Keratinocyte (primary cell): ENCODE measurements around the gene RAE1. TPM values are rescaled to one million over a fixed set of nuclear protein-coding genes. Genes with fewer than 3 reads are reported as not detected.

ENCODE experiments used
- DNase-seq: peaks from one replicate; pipeline ENCODE4 v3.0.0-alpha.2; 2011; ENCODE audit warnings: low read depth, missing footprints, low spot score
- FAIRE-seq: peaks from 2 replicates; lab custom pipeline; 2011; peaks lifted over from hg19 to GRCh38; lab: Jason Lieb, UNC
- H2AFZ ChIP-seq: 2 replicates; pipeline ENCODE4 v1.6.0; 2012; ENCODE audit warnings: low read length, control low read depth, inconsistent platforms; ENCODE audit not compliant: control insufficient read depth
- H3K27ac ChIP-seq: 2 replicates; pipeline ENCODE4 v1.5.1; 2011; ENCODE audit warnings: low read length; ENCODE audit not compliant: control insufficient read depth, insufficient read depth
- H3K27me3 ChIP-seq: 3 replicates; pipeline ENCODE4 v1.6.0; 2011; ENCODE audit warnings: low read length; ENCODE audit not compliant: control insufficient read depth, insufficient read depth; ENCODE audit errors: extremely low read depth
- H3K36me3 ChIP-seq, 2 experiments: 2 replicates in 1 of 2; 3 replicates in 1 of 2; pipeline ENCODE4 v1.5.1; 2011; ENCODE audit warnings: low read length in 2 of 2, mild to moderate bottlenecking in 1 of 2; ENCODE audit not compliant: control insufficient read depth in 2 of 2, insufficient read depth in 2 of 2; ENCODE audit errors: extremely low read depth in 1 of 2
- H3K4me1 ChIP-seq: 3 replicates; pipeline ENCODE4 v1.5.1; 2011; ENCODE audit warnings: low read length; ENCODE audit not compliant: control insufficient read depth, insufficient read depth; ENCODE audit errors: extremely low read depth
- H3K4me2 ChIP-seq: 3 replicates; pipeline ENCODE4 v1.6.0; 2011; ENCODE audit warnings: low read depth, low read length; ENCODE audit not compliant: control insufficient read depth, insufficient read depth; ENCODE audit errors: extremely low read depth
- H3K4me3 ChIP-seq, 3 experiments: fragments of 200-600 bp in 1 of 3; sonication (generic) in 1 of 3; 2 replicates in 2 of 3; 3 replicates in 1 of 3; pipeline ENCODE4 v1.5.1; 2011 to 2016; ENCODE audit warnings: low read length in 3 of 3, mild to moderate bottlenecking in 3 of 3, control low read depth in 2 of 3, inconsistent platforms in 1 of 3, low read depth in 1 of 3, mixed read lengths in 1 of 3, mixed run types in 1 of 3, moderate library complexity in 1 of 3; ENCODE audit not compliant: control insufficient read depth in 2 of 3, insufficient read depth in 2 of 3; ENCODE audit errors: extremely low read depth in 1 of 3
- H3K79me2 ChIP-seq: 2 replicates; pipeline ENCODE4 v1.6.0; 2012; ENCODE audit warnings: low read length; ENCODE audit not compliant: control insufficient read depth, insufficient read depth
- H3K9ac ChIP-seq: 3 replicates; pipeline ENCODE4 v1.6.0; 2011; ENCODE audit warnings: low read length; ENCODE audit not compliant: control insufficient read depth, insufficient read depth; ENCODE audit errors: extremely low read depth
- H3K9me1 ChIP-seq: 3 replicates; pipeline ENCODE4 v1.6.0; 2011; ENCODE audit warnings: low read length; ENCODE audit not compliant: control insufficient read depth, insufficient read depth; ENCODE audit errors: extremely low read depth
- H3K9me3 ChIP-seq: 2 replicates; pipeline ENCODE4 v1.5.1; 2012; ENCODE audit warnings: low read depth, low read length; ENCODE audit not compliant: control insufficient read depth
- H4K20me1 ChIP-seq: 3 replicates; pipeline ENCODE4 v1.6.0; 2011; ENCODE audit warnings: low read length; ENCODE audit not compliant: control insufficient read depth, insufficient read depth; ENCODE audit errors: extremely low read depth
- CTCF ChIP-seq, 3 experiments: IDR thresholded peaks in 1 of 3; conservative IDR thresholded peaks in 1 of 3; optimal IDR thresholded peaks in 1 of 3; 2 replicates in 2 of 3; 3 replicates in 1 of 3; pipeline versions ENCODE3 to v1.5.1; 2011; ENCODE audit warnings: low read length in 3 of 3, mild to moderate bottlenecking in 3 of 3, moderate library complexity in 2 of 3, control low read depth in 1 of 3, inconsistent platforms in 1 of 3; ENCODE audit not compliant: insufficient read depth in 2 of 3; ENCODE audit errors: extremely low read depth in 1 of 3
- EZH2 ChIP-seq: IDR thresholded peaks from one replicate; pipeline ENCODE4 v1.6.1; 2012; ENCODE audit warnings: inconsistent platforms, mild to moderate bottlenecking, low read length, moderate library complexity
- dilution Hi-C: fragments of 300-500 bp; cut with MboI; formaldehyde crosslinking; loops from one replicate; pipeline ENCODE4 v1.7.0; 2020; ENCODE audit warnings: low sequenced_read_pairs; ENCODE audit not compliant: extremely low pct_ligation_motif_present
- polyA plus RNA-seq, 5 experiments: library from polyadenylated mRNA; depleted of rRNA in 3 of 5; stranded (reverse) in 3 of 5; stranded (forward) in 1 of 5; unstranded in 1 of 5; fragments of >200 nt; gene quantifications; 1 replicate in 1 of 5; 2 replicates in 3 of 5; 3 replicates in 1 of 5; pipeline versions ENCODE4 v1.2.1 to v1.2.3, GENCODE V29; 2011 to 2012; ENCODE audit warnings: missing spikeins in 2 of 5, low read depth in 1 of 5, low replicate concordance in 1 of 5

The RAE1 gene
- polyA plus RNA-seq, 1 donor (not counting 4 experiments of a cell fraction or from before 2014, with no cell fraction given), result 32.4 TPM

- Histone ChIP-seq H3K4me3 (no peak overlapping the region), H4K20me1 (no peaks in the 10 kb centered on the region), H3K4me1 (peaks cover 21% of the 10 kb centered on the region), H3K9me1 (no peaks in the 10 kb centered on the region), H2AFZ (no peak overlapping the region), H3K36me3 (no peaks in the 10 kb centered on the region), H3K4me2 (no peak overlapping the region), H3K27me3 (no peaks in the 10 kb centered on the region), H3K27ac (no peak overlapping the region), H3K9me3 (no peaks in the 10 kb centered on the region), H3K79me2 (no peaks in the 10 kb centered on the region), H3K9ac (no peak overlapping the region)
- dilution Hi-C loops, result no loop called here
- DNase-seq (no peak), FAIRE-seq (no peak)
- TF ChIP-seq EZH2 (no peak), CTCF (optimal IDR thresholded peaks at IDR 0.05 in 1 of 3, IDR thresholded peaks at IDR 0.05 in 1 of 3, conservative IDR thresholded peaks at IDR 0.05 in 1 of 3; ENCODE audit: extremely low read depth in 1 of 3, insufficient read depth in 2 of 3, low read length in 3 of 3) (no peak)
These were observed 36.9 kb downstream of the RAE1 start for GRCh38 chr20:57387945-57388371.

GRCh38 chr20:57388953-57389694 is 38.1 kb downstream of the RAE1 start:
- H3K79me2 ChIP-seq, result no peaks in the 10 kb centered on the region
- peaks cover 21% of the 10 kb centered on the region for H3K4me1 ChIP-seq
- H3K9me3 ChIP-seq, result no peaks in the 10 kb centered on the region
- no peak for TF ChIP-seq EZH2
- TF ChIP-seq CTCF (optimal IDR thresholded peaks at IDR 0.05 in 1 of 3, IDR thresholded peaks at IDR 0.05 in 1 of 3, conservative IDR thresholded peaks at IDR 0.05 in 1 of 3; ENCODE audit: extremely low read depth in 1 of 3, insufficient read depth in 2 of 3, low read length in 3 of 3), result peak in 2 of 3 experiments; percentile 8
- peak overlapping the region; percentile 65 for H3K9ac ChIP-seq
- no peak for FAIRE-seq
- no peaks in the 10 kb centered on the region for H3K9me1 ChIP-seq
- H3K27ac ChIP-seq, result peak overlapping the region; percentile 36
- H4K20me1 ChIP-seq, result no peaks in the 10 kb centered on the region
- H3K4me3 ChIP-seq, result peak overlapping the region in 2 of 3 experiments; percentile 37 to 38
- peak overlapping the region; percentile 60 for H2AFZ ChIP-seq
- peak; percentile 17 for DNase-seq
- no peaks in the 10 kb centered on the region for H3K27me3 ChIP-seq
- dilution Hi-C loops, result no loop called here
- peak overlapping the region; percentile 66 for H3K4me2 ChIP-seq
- H3K36me3 ChIP-seq, result peaks cover 0 to 3% of the 10 kb centered on the region in 2 experiments
